Right atrium auricular region (tissue), 2 donors: ENCODE measurements around the gene POLE3. TPM values are rescaled to one million over a fixed set of nuclear protein-coding genes. Genes with fewer than 3 reads are reported as not detected.
"Not testable (repeated sequence)": the region's sequence is repeated elsewhere in the genome, so short reads cannot be mapped to it uniquely, and the experiment has no call there.

Experiments
- DNase-seq: peaks from one replicate; pipeline ENCODE4 v3.0.0-alpha.2; 2019; ENCODE audit warnings: low spot score
- H3K27ac ChIP-seq, 2 donors: fragments of 200-600 bp; sonication (generic); 1 replicate in 1 of 2; 2 replicates in 1 of 2; pipeline ENCODE4 v1.5.1; 2016 to 2019
- H3K27me3 ChIP-seq, 2 donors: fragments of 200-600 bp; sonication (generic); one replicate each; pipeline versions ENCODE4 v1.5.1 to v1.6.0; 2017 to 2019
- H3K36me3 ChIP-seq: fragments of 200-600 bp; sonication (generic); one replicate; pipeline ENCODE4 v1.5.1; 2016
- H3K4me1 ChIP-seq, 2 donors: fragments of 200-600 bp; sonication (generic); one replicate each; pipeline versions ENCODE4 v1.5.1 to v1.6.0; 2017 to 2019
- H3K4me3 ChIP-seq, 2 donors: fragments of 200-600 bp; sonication (generic); 1 replicate in 1 of 2; 2 replicates in 1 of 2; pipeline ENCODE4 v1.5.1; 2017 to 2019; ENCODE audit warnings: mild to moderate bottlenecking in 1 of 2, moderate library complexity in 1 of 2
- H3K9me3 ChIP-seq, 2 donors: fragments of 200-600 bp; sonication (generic); one replicate each; pipeline ENCODE4 v1.5.1; 2019
- total RNA-seq, 2 donors: library from RNA; depleted of rRNA; stranded (reverse); fragments of >200 nt; gene quantifications; one replicate each; pipeline ENCODE4 v1.1.0, GENCODE V29; 2016
- TF ChIP-seq, protein P1 (sequence below), 2 donors: fragments of 200-600 bp; sonication (generic); IDR thresholded peaks; one replicate each; pipeline ENCODE4 v1.5.1; 2019; ENCODE audit warnings: antibody characterized with exemption in 2 of 2

The POLE3 gene
- total RNA-seq, 2 donors from 2014 or later, result 17.9 to 21.5 TPM

DNA sequence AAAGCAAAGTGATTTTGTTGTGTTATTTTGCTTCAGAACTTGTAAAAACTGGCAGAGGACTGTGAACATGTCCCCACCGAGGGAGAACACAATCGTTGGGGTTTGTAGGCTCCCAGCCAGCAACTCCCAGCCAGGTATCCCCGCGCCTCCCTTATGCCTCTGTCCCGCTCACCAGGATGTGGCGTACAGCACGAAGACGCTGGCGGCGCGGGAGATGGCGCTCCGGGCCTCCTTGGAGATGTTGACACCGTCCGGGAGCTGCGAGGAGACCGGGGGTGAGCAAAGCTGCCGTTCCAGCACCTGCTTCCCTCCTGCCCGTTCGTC, 630 bp downstream of the POLE3 start:
- TF ChIP-seq, protein P1, sequence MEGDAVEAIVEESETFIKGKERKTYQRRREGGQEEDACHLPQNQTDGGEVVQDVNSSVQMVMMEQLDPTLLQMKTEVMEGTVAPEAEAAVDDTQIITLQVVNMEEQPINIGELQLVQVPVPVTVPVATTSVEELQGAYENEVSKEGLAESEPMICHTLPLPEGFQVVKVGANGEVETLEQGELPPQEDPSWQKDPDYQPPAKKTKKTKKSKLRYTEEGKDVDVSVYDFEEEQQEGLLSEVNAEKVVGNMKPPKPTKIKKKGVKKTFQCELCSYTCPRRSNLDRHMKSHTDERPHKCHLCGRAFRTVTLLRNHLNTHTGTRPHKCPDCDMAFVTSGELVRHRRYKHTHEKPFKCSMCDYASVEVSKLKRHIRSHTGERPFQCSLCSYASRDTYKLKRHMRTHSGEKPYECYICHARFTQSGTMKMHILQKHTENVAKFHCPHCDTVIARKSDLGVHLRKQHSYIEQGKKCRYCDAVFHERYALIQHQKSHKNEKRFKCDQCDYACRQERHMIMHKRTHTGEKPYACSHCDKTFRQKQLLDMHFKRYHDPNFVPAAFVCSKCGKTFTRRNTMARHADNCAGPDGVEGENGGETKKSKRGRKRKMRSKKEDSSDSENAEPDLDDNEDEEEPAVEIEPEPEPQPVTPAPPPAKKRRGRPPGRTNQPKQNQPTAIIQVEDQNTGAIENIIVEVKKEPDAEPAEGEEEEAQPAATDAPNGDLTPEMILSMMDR (IDR thresholded peaks at IDR 0.05), result no peak
- Histone ChIP-seq H3K27ac (peak overlapping the region; percentile 92 to 96), H3K27me3 (no peaks in the 10 kb centered on the region)

GRCh38 chr9:113409481-113409880, 994 bp downstream of the POLE3 start:
- Histone ChIP-seq H3K4me3 (peak overlapping the region; percentile 62 to 88), H3K9me3 (no peaks in the 10 kb centered on the region), H3K4me1 (peaks cover 0 to 22% of the 10 kb centered on the region in 2 donors), H3K27ac (peak overlapping the region; percentile 92 to 96), H3K27me3 (no peaks in the 10 kb centered on the region), H3K36me3 (peaks cover 21% of the 10 kb centered on the region)
- TF ChIP-seq, protein P1 (IDR thresholded peaks at IDR 0.05), result no peak
- no peak for DNase-seq

More for the DNA sequence above, 630 bp downstream of the POLE3 start:
- Histone ChIP-seq H3K9me3 (no peaks in the 10 kb centered on the region), H3K4me1 (peaks cover 0 to 22% of the 10 kb centered on the region in 2 donors), H3K36me3 (peaks cover 21% of the 10 kb centered on the region), H3K4me3 (peak overlapping the region; percentile 62 to 88)
- DNase-seq, result no peak

GRCh38 chr9:113406873-113407511, 3.5 kb downstream of the POLE3 start:
- not testable (repeated sequence) for H3K4me3 ChIP-seq, H3K27me3 ChIP-seq, H3K9me3 ChIP-seq, H3K27ac ChIP-seq
- peaks cover 0 to 22% of the 10 kb centered on the region in 2 donors for H3K4me1 ChIP-seq
- H3K36me3 ChIP-seq, result peaks cover 21% of the 10 kb centered on the region
- DNase-seq, result peak; percentile 73
- TF ChIP-seq, protein P1 (IDR thresholded peaks at IDR 0.05), result peak; percentile 66 to 78

GRCh38 chr9:113406353-113406752, 4.1 kb downstream of the POLE3 start:
- not testable (repeated sequence) for H3K27ac ChIP-seq, DNase-seq
- peaks cover 0 to 22% of the 10 kb centered on the region in 2 donors for H3K4me1 ChIP-seq

GRCh38 chr9:113403646-113404045, 6.8 kb downstream of the POLE3 start:
- H3K9me3 ChIP-seq, result no peaks in the 10 kb centered on the region
- no peak overlapping the region for H3K27ac ChIP-seq
- TF ChIP-seq, protein P1 (IDR thresholded peaks at IDR 0.05), result no peak
- H3K4me3 ChIP-seq, result no peak overlapping the region
- peaks cover 17% of the 10 kb centered on the region for H3K36me3 ChIP-seq
- H3K4me1 ChIP-seq, result peaks cover 0 to 30% of the 10 kb centered on the region in 2 donors
- no peak for DNase-seq
- H3K27me3 ChIP-seq, result no peaks in the 10 kb centered on the region

More at GRCh38 chr9:113406353-113406752, 4.1 kb downstream of the POLE3 start:
- H3K36me3 ChIP-seq, result peaks cover 21% of the 10 kb centered on the region
- not testable (repeated sequence) for H3K9me3 ChIP-seq, H3K27me3 ChIP-seq, H3K4me3 ChIP-seq

- peaks cover 0 to 31% of the 10 kb centered on the region in 2 donors for H3K4me1 ChIP-seq
- no peaks in the 10 kb centered on the region for H3K27me3 ChIP-seq
- TF ChIP-seq, protein P1 (IDR thresholded peaks at IDR 0.05), result peak; percentile 84 to 93
- H3K4me3 ChIP-seq, result peak within 1 kb of the TSS; percentile 84 to 89
- peak; percentile 97 for DNase-seq
- H3K27ac ChIP-seq, result peak within 1 kb of the TSS; percentile 74 to 77
- H3K36me3 ChIP-seq, result no peaks in the 10 kb centered on the region
- no peaks in the 10 kb centered on the region for H3K9me3 ChIP-seq
Measured at GRCh38 chr9:113401027-113401792, 9.3 kb downstream of the POLE3 start, which contains the start of gene ALAD. Gene ALAD (minus strand): TSS chr9:113401284. CDS start chr9:113393559, 7,725 bp downstream.
